HepG2 (cell line): ENCODE data around the gene ALDH16A1.

ENCODE experiments used
- HDAC2 ChIP-seq: sonication (generic); formaldehyde crosslinking; IDR thresholded peaks from 2 replicates; pipeline ENCODE4 v1.4.0; 2020; ENCODE audit warnings: missing genetic modification reagents
- IRF2 ChIP-seq: IDR thresholded peaks from 2 replicates; pipeline ENCODE4 v1.6.1; 2018; ENCODE audit warnings: missing genetic modification reagents, missing compliant biosample characterization
- IRX3 ChIP-seq: sonication (generic); formaldehyde crosslinking; IDR thresholded peaks from 2 replicates; pipeline ENCODE4 v1.8.1; 2023; ENCODE audit warnings: mild to moderate bottlenecking, low read depth, missing genetic modification reagents, borderline replicate concordance
- POLR2A ChIP-seq, 2 experiments: IDR thresholded peaks; 2 replicates each; pipeline ENCODE4 v1.6.1; 2011; ENCODE audit warnings: low read depth in 2 of 2, low read length in 2 of 2, mild to moderate bottlenecking in 1 of 2, moderate library complexity in 1 of 2; ENCODE audit not compliant: insufficient read depth in 1 of 2
- TEAD3 ChIP-seq: optimal IDR thresholded peaks from 2 replicates; pipeline ENCODE3; 2016; ENCODE audit warnings: borderline replicate concordance
- YY1 ChIP-seq: IDR thresholded peaks from 2 replicates; pipeline ENCODE4 v1.6.1; 2011; ENCODE audit warnings: low read length, low read depth, moderate library complexity, mild to moderate bottlenecking; ENCODE audit not compliant: insufficient read depth, insufficient replicate concordance
- ZNF563 ChIP-seq: sonication (generic); formaldehyde crosslinking; IDR thresholded peaks from 2 replicates; pipeline ENCODE4 v1.8.0; 2022; ENCODE audit warnings: mild to moderate bottlenecking, moderate library complexity, missing genetic modification reagents
- ZNF644 ChIP-seq: IDR thresholded peaks from 2 replicates; pipeline ENCODE4 v1.6.1; 2016; ENCODE audit warnings: low read depth

GRCh38 chr19:49475995-49476880, 23.2 kb downstream of the ALDH16A1 start:
- no peak for TF ChIP-seq TEAD3 (CRISPR knock-in tag)
- TF ChIP-seq IRF2 (CRISPR knock-in tag), result no peak
- TF ChIP-seq POLR2A (IDR thresholded peaks at IDR 0.05; ENCODE audit: insufficient read depth in 1 of 2, low read depth in 2 of 2, low read length in 2 of 2), result no peak
- peak; percentile 17 for TF ChIP-seq YY1
- TF ChIP-seq ZNF644 (CRISPR knock-in tag), result no peak
- TF ChIP-seq HDAC2 (CRISPR knock-in tag), result no peak
- no peak for TF ChIP-seq IRX3 (CRISPR knock-in tag)
- no peak for TF ChIP-seq ZNF563
